HG02943 (cell line): ENCODE measurements around the gene HSPA12A.

Source experiments
- ATAC-seq: cut with Tn5 transposase; IDR thresholded peaks from one replicate; pipeline ENCODE4 v1.9.1; 2021; ENCODE audit warnings: mild to moderate bottlenecking, low read depth, moderate library complexity; ENCODE audit not compliant: unreplicated experiment

The HSPA12A gene

GRCh38 chr10:116671274-116671926 is 71.0 kb downstream of the HSPA12A start:
- ATAC-seq, result no peak

GRCh38 chr10:116670706-116671105 is 71.7 kb downstream of the HSPA12A start:
- no peak for ATAC-seq

GRCh38 chr10:116669832-116670644 is 72.3 kb downstream of the HSPA12A start:
- no peak for ATAC-seq

- no peak for ATAC-seq
These were observed 73.3 kb downstream of the HSPA12A start for GRCh38 chr10:116669080-116669479.

- ATAC-seq, result no peak
These were observed 73.9 kb downstream of the HSPA12A start for GRCh38 chr10:116668446-116668845.

- ATAC-seq, result no peak
These were observed 74.3 kb downstream of the HSPA12A start for GRCh38 chr10:116668018-116668417.

GRCh38 chr10:116667484-116667883 is 74.9 kb downstream of the HSPA12A start:
- ATAC-seq, result no peak

- ATAC-seq, result no peak
These were observed 76.7 kb downstream of the HSPA12A start for GRCh38 chr10:116665541-116666125.

GRCh38 chr10:116664631-116665030 is 77.7 kb downstream of the HSPA12A start:
- ATAC-seq, result no peak

GRCh38 chr10:116663342-116663741 is 79.0 kb downstream of the HSPA12A start:
- ATAC-seq, result no peak

GRCh38 chr10:116660860-116661259 is 81.5 kb downstream of the HSPA12A start:
- no peak for ATAC-seq

- no peak for ATAC-seq
These were observed 83.2 kb downstream of the HSPA12A start for GRCh38 chr10:116659049-116659670.

GRCh38 chr10:116657863-116658551 is 84.4 kb downstream of the HSPA12A start:
- no peak for ATAC-seq

GRCh38 chr10:116656044-116656443 is 86.3 kb downstream of the HSPA12A start:
- no peak for ATAC-seq

- no peak for ATAC-seq
These were observed 86.8 kb downstream of the HSPA12A start for GRCh38 chr10:116655568-116655967.

GRCh38 chr10:116654816-116655215 is 87.5 kb downstream of the HSPA12A start:
- ATAC-seq, result no peak

- ATAC-seq, result no peak
These were observed 88.5 kb downstream of the HSPA12A start for GRCh38 chr10:116653885-116654284.

- ATAC-seq, result no peak
These were observed 93.5 kb downstream of the HSPA12A start for GRCh38 chr10:116648903-116649302.

- no peak for ATAC-seq
These were observed 95.9 kb downstream of the HSPA12A start for GRCh38 chr10:116646502-116646901.

- no peak for ATAC-seq
These were observed 104.5 kb downstream of the HSPA12A start for GRCh38 chr10:116637830-116638229.

- ATAC-seq, result no peak
These were observed 105.4 kb downstream of the HSPA12A start for GRCh38 chr10:116636976-116637375.
